ENCODE measurements around the gene ZNF423. TPM values are rescaled to one million over a fixed set of nuclear protein-coding genes. Genes with fewer than 3 reads are reported as not detected.

ZNF423 gene
- polyA plus RNA-seq, 1 of the 3 experiments (the other 2 are of a cell fraction), result 1.2 TPM

DNA sequence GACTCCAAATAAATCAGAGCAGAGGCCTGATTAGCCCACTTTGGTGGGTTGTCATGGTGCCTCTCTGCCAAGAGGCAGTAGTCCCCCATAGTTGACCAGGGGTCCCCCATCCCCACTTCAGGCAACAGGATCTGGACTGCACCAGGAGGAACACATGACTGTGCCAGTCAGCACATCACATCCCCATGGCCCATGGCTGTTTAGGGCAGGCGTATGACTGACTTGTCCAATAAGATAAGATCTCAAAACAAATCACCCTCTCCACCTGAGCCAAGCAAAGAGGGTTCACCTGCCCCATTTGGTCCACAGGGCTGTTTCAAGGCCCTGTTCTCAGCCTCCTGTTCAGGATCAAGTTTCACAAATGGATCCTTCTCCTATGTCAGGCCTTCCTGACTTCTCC is 389.0 kb downstream of the ZNF423 start:
- Histone ChIP-seq H3K27ac (ENCODE audit: low read depth in 2 of 2, low read length in 1 of 2) (no peak overlapping the region), H2AFZ (ENCODE audit: low read depth) (no peak overlapping the region), H3K4me1 (ENCODE audit: control insufficient read depth in 1 of 2, insufficient read depth in 2 of 2, low read depth in 1 of 2, low read length in 1 of 2) (peaks cover 0 to 10% of the 10 kb centered on the region in 2 experiments; a peak in 1 of 4 replicates), H3K36me3 (replicated peaks in 1 of 2; ENCODE audit: control insufficient read depth in 1 of 2, insufficient read depth in 2 of 2, low read length in 1 of 2) (no peaks in the 10 kb centered on the region), H3K9me2 (no peaks in the 10 kb centered on the region), H3K79me2 (ENCODE audit: insufficient read depth) (no peaks in the 10 kb centered on the region), H3K4me3 (ENCODE audit: low read depth in 2 of 2, low read length in 1 of 2) (no peak overlapping the region), H3F3A (replicated peaks; ENCODE audit: insufficient read depth) (no peaks in the 10 kb centered on the region), H3K27me3 (ENCODE audit: insufficient read depth) (no peaks in the 10 kb centered on the region), H4K20me1 (ENCODE audit: insufficient read depth) (no peaks in the 10 kb centered on the region), H3K9me3 (no peaks in the 10 kb centered on the region), H3K4me2 (no peak overlapping the region), H3K9ac (no peak overlapping the region)
- ChIA-PET CTCF (no interaction called here), POLR2A (no interaction called here)
- TF ChIP-seq, protein P1, sequence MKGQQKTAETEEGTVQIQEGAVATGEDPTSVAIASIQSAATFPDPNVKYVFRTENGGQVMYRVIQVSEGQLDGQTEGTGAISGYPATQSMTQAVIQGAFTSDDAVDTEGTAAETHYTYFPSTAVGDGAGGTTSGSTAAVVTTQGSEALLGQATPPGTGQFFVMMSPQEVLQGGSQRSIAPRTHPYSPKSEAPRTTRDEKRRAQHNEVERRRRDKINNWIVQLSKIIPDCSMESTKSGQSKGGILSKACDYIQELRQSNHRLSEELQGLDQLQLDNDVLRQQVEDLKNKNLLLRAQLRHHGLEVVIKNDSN (IDR thresholded peaks at IDR 0.05; ENCODE audit: borderline replicate concordance, low read depth), result no peak
- TF ChIP-seq MEF2A (IDR thresholded peaks at IDR 0.05; ENCODE audit: borderline replicate concordance, low read depth) (no peak), ELF1 (IDR thresholded peaks at IDR 0.05) (no peak), CHD2 (IDR thresholded peaks at IDR 0.05; ENCODE audit: low read length, partially characterized antibody) (no peak), POLR2AphosphoS5 (IDR thresholded peaks at IDR 0.05; ENCODE audit: low read depth, low read length) (no peak), EP300 (IDR thresholded peaks at IDR 0.05; ENCODE audit: borderline replicate concordance in 1 of 2, low read depth in 1 of 2, low read length in 1 of 2) (no peak), JUND (IDR thresholded peaks at IDR 0.05) (no peak), FOXJ3 (CRISPR knock-in tag; IDR thresholded peaks at IDR 0.05) (no peak)
- TF ChIP-seq, protein P2, sequence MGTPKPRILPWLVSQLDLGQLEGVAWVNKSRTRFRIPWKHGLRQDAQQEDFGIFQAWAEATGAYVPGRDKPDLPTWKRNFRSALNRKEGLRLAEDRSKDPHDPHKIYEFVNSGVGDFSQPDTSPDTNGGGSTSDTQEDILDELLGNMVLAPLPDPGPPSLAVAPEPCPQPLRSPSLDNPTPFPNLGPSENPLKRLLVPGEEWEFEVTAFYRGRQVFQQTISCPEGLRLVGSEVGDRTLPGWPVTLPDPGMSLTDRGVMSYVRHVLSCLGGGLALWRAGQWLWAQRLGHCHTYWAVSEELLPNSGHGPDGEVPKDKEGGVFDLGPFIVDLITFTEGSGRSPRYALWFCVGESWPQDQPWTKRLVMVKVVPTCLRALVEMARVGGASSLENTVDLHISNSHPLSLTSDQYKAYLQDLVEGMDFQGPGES (IDR thresholded peaks at IDR 0.05; ENCODE audit: low read depth, low read length), result no peak
- no peak for DNase-seq
- 25% methylated on average over 1 of the region's 1 CpG for WGBS (ENCODE audit: low lambda C conversion rate)

DNA sequence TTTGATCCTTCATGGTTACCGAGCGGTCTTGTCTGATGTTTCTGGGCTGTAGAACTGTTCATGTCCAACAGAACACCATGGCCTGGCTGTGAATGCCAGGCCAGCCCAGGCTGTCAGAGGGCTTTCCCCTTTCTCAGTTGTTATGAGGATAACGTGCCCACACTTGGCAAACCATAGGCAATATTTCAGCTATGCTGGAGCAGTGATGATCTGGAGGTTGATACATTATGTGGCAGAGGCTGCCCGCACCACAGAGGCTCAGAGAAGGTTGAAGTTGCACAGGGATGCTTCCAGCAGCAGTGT is 389.4 kb downstream of the ZNF423 start:
- no peak overlapping the region for H3K4me2 ChIP-seq
- H3K27ac ChIP-seq (ENCODE audit: low read depth in 2 of 2, low read length in 1 of 2), result no peak overlapping the region
- 43% methylated on average over 4 of the region's 4 CpGs for WGBS (ENCODE audit: low lambda C conversion rate)
- H3K4me1 ChIP-seq (ENCODE audit: control insufficient read depth in 1 of 2, insufficient read depth in 2 of 2, low read depth in 1 of 2, low read length in 1 of 2), result peaks cover 0 to 10% of the 10 kb centered on the region in 2 experiments; a peak in 1 of 4 replicates
- H2AFZ ChIP-seq (ENCODE audit: low read depth), result no peak overlapping the region
- DNase-seq, result no peak
- H3K9ac ChIP-seq, result no peak overlapping the region
- no peak overlapping the region for H3K4me3 ChIP-seq (ENCODE audit: low read depth in 2 of 2, low read length in 1 of 2)
- no peaks in the 10 kb centered on the region for H4K20me1 ChIP-seq (ENCODE audit: insufficient read depth)
- no peaks in the 10 kb centered on the region for H3K36me3 ChIP-seq (replicated peaks in 1 of 2; ENCODE audit: control insufficient read depth in 1 of 2, insufficient read depth in 2 of 2, low read length in 1 of 2)
- H3K9me2 ChIP-seq, result no peaks in the 10 kb centered on the region
- H3F3A ChIP-seq (replicated peaks; ENCODE audit: insufficient read depth), result no peaks in the 10 kb centered on the region
- no peaks in the 10 kb centered on the region for H3K79me2 ChIP-seq (ENCODE audit: insufficient read depth)
- no peak for TF ChIP-seq EP300 (IDR thresholded peaks at IDR 0.05; ENCODE audit: borderline replicate concordance in 1 of 2, low read depth in 1 of 2, low read length in 1 of 2)
- no peak for TF ChIP-seq MXI1 (IDR thresholded peaks at IDR 0.05; ENCODE audit: low read depth, low read length)
- TF ChIP-seq, protein P3, sequence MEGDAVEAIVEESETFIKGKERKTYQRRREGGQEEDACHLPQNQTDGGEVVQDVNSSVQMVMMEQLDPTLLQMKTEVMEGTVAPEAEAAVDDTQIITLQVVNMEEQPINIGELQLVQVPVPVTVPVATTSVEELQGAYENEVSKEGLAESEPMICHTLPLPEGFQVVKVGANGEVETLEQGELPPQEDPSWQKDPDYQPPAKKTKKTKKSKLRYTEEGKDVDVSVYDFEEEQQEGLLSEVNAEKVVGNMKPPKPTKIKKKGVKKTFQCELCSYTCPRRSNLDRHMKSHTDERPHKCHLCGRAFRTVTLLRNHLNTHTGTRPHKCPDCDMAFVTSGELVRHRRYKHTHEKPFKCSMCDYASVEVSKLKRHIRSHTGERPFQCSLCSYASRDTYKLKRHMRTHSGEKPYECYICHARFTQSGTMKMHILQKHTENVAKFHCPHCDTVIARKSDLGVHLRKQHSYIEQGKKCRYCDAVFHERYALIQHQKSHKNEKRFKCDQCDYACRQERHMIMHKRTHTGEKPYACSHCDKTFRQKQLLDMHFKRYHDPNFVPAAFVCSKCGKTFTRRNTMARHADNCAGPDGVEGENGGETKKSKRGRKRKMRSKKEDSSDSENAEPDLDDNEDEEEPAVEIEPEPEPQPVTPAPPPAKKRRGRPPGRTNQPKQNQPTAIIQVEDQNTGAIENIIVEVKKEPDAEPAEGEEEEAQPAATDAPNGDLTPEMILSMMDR (IDR thresholded peaks at IDR 0.05), result no peak
- TF ChIP-seq, protein P4, sequence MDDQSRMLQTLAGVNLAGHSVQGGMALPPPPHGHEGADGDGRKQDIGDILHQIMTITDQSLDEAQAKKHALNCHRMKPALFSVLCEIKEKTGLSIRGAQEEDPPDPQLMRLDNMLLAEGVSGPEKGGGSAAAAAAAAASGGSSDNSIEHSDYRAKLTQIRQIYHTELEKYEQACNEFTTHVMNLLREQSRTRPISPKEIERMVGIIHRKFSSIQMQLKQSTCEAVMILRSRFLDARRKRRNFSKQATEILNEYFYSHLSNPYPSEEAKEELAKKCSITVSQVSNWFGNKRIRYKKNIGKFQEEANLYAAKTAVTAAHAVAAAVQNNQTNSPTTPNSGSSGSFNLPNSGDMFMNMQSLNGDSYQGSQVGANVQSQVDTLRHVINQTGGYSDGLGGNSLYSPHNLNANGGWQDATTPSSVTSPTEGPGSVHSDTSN (IDR thresholded peaks at IDR 0.05), result no peak
- no peaks in the 10 kb centered on the region for H3K9me3 ChIP-seq
- ChIA-PET POLR2A (no interaction called here), CTCF (interaction anchor here (1.5 kb wide), 1 partner anchor 58 kb away, joined by 6 read pairs; no protein-coding TSS in a partner anchor)
- no peaks in the 10 kb centered on the region for H3K27me3 ChIP-seq (ENCODE audit: insufficient read depth)
